Measurements from ENCODE around the gene IDH3G.

DNA sequence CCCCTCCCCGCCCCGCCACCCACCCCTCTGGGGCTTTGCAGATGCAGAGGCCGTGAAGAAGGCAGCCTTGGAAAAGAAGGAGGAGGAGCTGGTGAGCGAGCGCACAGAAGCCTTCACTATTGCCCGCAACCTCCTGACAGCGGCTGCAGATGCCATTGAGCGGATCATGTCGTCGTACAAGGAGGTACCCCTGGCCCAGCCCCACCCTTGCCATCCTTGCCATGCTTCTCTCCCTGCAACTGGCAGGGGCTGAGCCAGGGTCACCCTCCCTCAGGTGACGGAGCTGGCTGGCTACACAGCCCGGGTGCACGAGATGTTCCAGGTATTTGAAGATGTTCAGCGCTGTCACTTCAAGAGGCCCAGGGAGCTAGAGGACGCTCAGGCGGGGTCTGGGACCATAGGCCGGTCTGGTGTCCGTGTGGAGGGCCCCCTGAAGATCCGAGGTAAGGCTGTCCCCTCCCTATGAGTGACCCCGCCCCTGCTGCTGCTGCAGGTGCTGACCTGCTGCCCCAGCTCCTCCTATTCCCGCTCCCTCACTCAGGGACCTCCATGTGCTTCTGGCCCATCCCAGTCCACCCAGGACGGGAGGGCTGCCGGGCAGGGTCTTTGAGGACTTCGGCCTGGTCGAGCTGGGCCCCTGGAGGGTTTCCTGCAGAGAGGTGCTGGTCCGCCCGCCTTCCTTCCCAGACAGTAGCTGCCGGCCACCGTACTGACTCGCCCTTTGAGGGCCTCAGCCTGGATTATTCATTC lies 57.9 kb downstream of the IDH3G start:
- TF ChIP-seq, protein P1, sequence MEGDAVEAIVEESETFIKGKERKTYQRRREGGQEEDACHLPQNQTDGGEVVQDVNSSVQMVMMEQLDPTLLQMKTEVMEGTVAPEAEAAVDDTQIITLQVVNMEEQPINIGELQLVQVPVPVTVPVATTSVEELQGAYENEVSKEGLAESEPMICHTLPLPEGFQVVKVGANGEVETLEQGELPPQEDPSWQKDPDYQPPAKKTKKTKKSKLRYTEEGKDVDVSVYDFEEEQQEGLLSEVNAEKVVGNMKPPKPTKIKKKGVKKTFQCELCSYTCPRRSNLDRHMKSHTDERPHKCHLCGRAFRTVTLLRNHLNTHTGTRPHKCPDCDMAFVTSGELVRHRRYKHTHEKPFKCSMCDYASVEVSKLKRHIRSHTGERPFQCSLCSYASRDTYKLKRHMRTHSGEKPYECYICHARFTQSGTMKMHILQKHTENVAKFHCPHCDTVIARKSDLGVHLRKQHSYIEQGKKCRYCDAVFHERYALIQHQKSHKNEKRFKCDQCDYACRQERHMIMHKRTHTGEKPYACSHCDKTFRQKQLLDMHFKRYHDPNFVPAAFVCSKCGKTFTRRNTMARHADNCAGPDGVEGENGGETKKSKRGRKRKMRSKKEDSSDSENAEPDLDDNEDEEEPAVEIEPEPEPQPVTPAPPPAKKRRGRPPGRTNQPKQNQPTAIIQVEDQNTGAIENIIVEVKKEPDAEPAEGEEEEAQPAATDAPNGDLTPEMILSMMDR (IDR thresholded peaks at IDR 0.05; ENCODE audit: low read depth, low read length, poor library complexity, severe bottlenecking) = no peak
- no peak for TF ChIP-seq EZH2phosphoT487 (IDR thresholded peaks at IDR 0.05; ENCODE audit: borderline replicate concordance, low read length)

All from DOHH2 (cell line).